SU-DHL-6 (cell line): ENCODE results near the gene ZC3H4.

Source experiments
- EZH2phosphoT487 ChIP-seq: fragments of 200-600 bp; sonication (generic), shearing (Covaris generic); conservative IDR thresholded peaks from 2 replicates; pipeline ENCODE4 v1.6.1; 2018; ENCODE audit warnings: mild to moderate bottlenecking, antibody characterized with exemption, low read length, moderate library complexity, mixed read lengths
- TF ChIP-seq, protein P1 (sequence below): fragments of 200-600 bp; sonication (generic); IDR thresholded peaks from one replicate; pipeline ENCODE4 v1.5.1; 2017; ENCODE audit warnings: antibody characterized with exemption, mild to moderate bottlenecking, low read length, moderate library complexity; ENCODE audit not compliant: insufficient read depth, poor library complexity, severe bottlenecking

DNA sequence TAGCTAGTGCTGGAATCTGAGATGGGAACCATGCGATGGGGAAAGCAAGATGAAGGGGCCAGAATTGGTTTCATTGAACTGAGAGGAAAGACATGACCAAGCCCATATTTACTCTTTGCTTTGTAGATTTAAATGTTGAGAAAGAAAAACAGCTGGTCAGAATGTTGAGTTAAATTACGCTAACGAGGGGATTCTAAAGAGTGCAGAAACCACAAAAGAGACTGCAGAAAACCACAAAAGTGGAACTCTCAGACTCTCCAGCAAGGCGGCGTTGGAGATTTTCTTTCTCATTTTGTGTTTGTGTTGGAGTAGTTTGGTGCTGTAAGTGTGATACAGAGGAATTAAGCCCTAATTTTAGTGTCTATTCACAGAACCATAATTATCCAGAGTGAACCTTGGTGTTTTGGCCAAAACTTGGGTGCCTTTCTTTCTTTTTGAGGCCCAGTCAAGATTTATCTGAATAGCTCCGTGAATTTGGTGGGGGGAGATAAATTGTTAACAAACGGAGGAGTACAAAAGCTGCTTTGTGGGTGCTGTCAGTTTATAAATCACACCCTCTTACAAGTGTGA, 43.4 kb upstream of the ZC3H4 start:
- TF ChIP-seq, protein P1, sequence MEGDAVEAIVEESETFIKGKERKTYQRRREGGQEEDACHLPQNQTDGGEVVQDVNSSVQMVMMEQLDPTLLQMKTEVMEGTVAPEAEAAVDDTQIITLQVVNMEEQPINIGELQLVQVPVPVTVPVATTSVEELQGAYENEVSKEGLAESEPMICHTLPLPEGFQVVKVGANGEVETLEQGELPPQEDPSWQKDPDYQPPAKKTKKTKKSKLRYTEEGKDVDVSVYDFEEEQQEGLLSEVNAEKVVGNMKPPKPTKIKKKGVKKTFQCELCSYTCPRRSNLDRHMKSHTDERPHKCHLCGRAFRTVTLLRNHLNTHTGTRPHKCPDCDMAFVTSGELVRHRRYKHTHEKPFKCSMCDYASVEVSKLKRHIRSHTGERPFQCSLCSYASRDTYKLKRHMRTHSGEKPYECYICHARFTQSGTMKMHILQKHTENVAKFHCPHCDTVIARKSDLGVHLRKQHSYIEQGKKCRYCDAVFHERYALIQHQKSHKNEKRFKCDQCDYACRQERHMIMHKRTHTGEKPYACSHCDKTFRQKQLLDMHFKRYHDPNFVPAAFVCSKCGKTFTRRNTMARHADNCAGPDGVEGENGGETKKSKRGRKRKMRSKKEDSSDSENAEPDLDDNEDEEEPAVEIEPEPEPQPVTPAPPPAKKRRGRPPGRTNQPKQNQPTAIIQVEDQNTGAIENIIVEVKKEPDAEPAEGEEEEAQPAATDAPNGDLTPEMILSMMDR = no peak
- no peak for TF ChIP-seq EZH2phosphoT487
